H1 (cell line): ENCODE results near the gene ERICH6. TPM values are rescaled to one million over a fixed set of nuclear protein-coding genes. Genes with fewer than 3 reads are reported as not detected.

Experiments used
- CTCF ChIA-PET: fragments of 300-600 bp; sonication (Branson Sonifier 250); formaldehyde crosslinking; loops from one replicate; lab custom pipeline; 2021; ENCODE audit not compliant: partially characterized antibody; lab: Charles Lee
- POLR2A ChIA-PET: fragments of 300-600 bp; sonication (Branson Sonifier 250); formaldehyde crosslinking; loops from one replicate; lab custom pipeline; 2021; ENCODE audit warnings: inconsistent platforms; ENCODE audit not compliant: partially characterized antibody; lab: Charles Lee
- DNase-seq, 2 experiments: peaks; one replicate each; pipeline versions ENCODE4 v3.0.0 to v3.0.0-alpha.2; 2010 to 2022; ENCODE audit warnings: low spot score in 2 of 2, low read depth in 1 of 2, mixed read lengths in 1 of 2
- FAIRE-seq: peaks from 2 replicates; lab custom pipeline; 2011; peaks lifted over from hg19 to GRCh38; lab: Jason Lieb, UNC
- H2AFZ ChIP-seq: 2 replicates; pipeline ENCODE4 v1.8.1; 2012; ENCODE audit warnings: low read length, inconsistent platforms
- H2AK5ac ChIP-seq: 2 replicates; pipeline ENCODE4 v1.6.1; 2013; ENCODE audit warnings: low read depth, low read length
- H2BK120ac ChIP-seq: replicated peaks from 2 replicates; pipeline ENCODE3; 2013; ENCODE audit warnings: low read depth, low read length, inconsistent platforms
- H2BK12ac ChIP-seq: 2 replicates; pipeline ENCODE4 v1.6.1; 2013; ENCODE audit warnings: low read depth, low read length
- H2BK15ac ChIP-seq: 2 replicates; pipeline ENCODE4 v1.6.1; 2013; ENCODE audit warnings: low read length
- H2BK20ac ChIP-seq: 2 replicates; pipeline ENCODE4 v1.6.1; 2013; ENCODE audit warnings: low read length
- H2BK5ac ChIP-seq: 2 replicates; pipeline ENCODE4 v1.6.1; 2013; ENCODE audit warnings: low read depth, low read length
- H3K14ac ChIP-seq: 2 replicates; pipeline ENCODE4 v1.6.1; 2013; ENCODE audit warnings: inconsistent platforms; ENCODE audit not compliant: insufficient read length
- H3K18ac ChIP-seq: 2 replicates; pipeline ENCODE4 v1.6.1; 2013; ENCODE audit warnings: low read length; ENCODE audit errors: extremely low read depth
- H3K23ac ChIP-seq: 2 replicates; pipeline ENCODE4 v1.6.1; 2013; ENCODE audit warnings: inconsistent platforms; ENCODE audit not compliant: insufficient read length
- H3K23me2 ChIP-seq: 2 replicates; pipeline ENCODE4 v1.6.1; 2013; ENCODE audit warnings: low read depth, low read length
- H3K27ac ChIP-seq: 2 replicates; pipeline ENCODE4 v1.6.1; 2011; ENCODE audit warnings: low read depth, low read length, inconsistent platforms
- H3K27me3 ChIP-seq, 4 experiments: replicated peaks in 1 of 4; 1 replicate in 1 of 4; 2 replicates in 3 of 4; pipeline versions ENCODE4 v1.6.1 to v1.8.1; 2011 to 2013; ENCODE audit warnings: low read length in 3 of 4, mild to moderate bottlenecking in 3 of 4, inconsistent platforms in 2 of 4, mixed read lengths in 2 of 4, moderate library complexity in 1 of 4; ENCODE audit not compliant: control insufficient read depth in 3 of 4, insufficient read depth in 3 of 4; ENCODE audit errors: extremely low read depth in 1 of 4
- H3K36me3 ChIP-seq, 4 experiments: 2 replicates each; pipeline versions ENCODE4 v1.6.1 to v1.8.1; 2011 to 2013; ENCODE audit warnings: mild to moderate bottlenecking in 4 of 4, low read length in 3 of 4, moderate library complexity in 2 of 4, control low read depth in 1 of 4, inconsistent platforms in 1 of 4; ENCODE audit not compliant: insufficient read depth in 4 of 4, control insufficient read depth in 2 of 4
- H3K4ac ChIP-seq: replicated peaks from 2 replicates; pipeline ENCODE3; 2013; ENCODE audit warnings: low read length, low read depth, mixed read lengths, inconsistent platforms; ENCODE audit not compliant: insufficient read length
- H3K4me1 ChIP-seq, 4 experiments: replicated peaks in 1 of 4; 1 replicate in 1 of 4; 2 replicates in 3 of 4; pipeline versions ENCODE4 v1.6.1 to v1.8.1; 2011 to 2013; ENCODE audit warnings: low read length in 3 of 4, inconsistent platforms in 2 of 4, mixed read lengths in 1 of 4; ENCODE audit not compliant: insufficient read depth in 4 of 4, control insufficient read depth in 3 of 4
- H3K4me2 ChIP-seq, 2 experiments: 2 replicates each; pipeline versions ENCODE4 v1.6.1 to v1.8.1; 2011 to 2013; ENCODE audit warnings: low read depth in 2 of 2, low read length in 2 of 2, control low read depth in 1 of 2, inconsistent platforms in 1 of 2, mild to moderate bottlenecking in 1 of 2; ENCODE audit not compliant: insufficient read depth in 1 of 2
- H3K4me3 ChIP-seq, 4 experiments: fragments of 200-600, 300-600 bp in 1 of 4; sonication (generic), shearing (Covaris generic), sonication (Bioruptor Twin) in 1 of 4; 2 replicates each; pipeline versions ENCODE4 v1.5.1 to v1.8.1; 2011 to 2016; ENCODE audit warnings: low read length in 4 of 4, low read depth in 3 of 4, control low read depth in 2 of 4, inconsistent platforms in 2 of 4, mild to moderate bottlenecking in 2 of 4, mixed read lengths in 1 of 4, moderate library complexity in 1 of 4; ENCODE audit not compliant: insufficient read depth in 2 of 4; ENCODE audit errors: extremely low read depth in 1 of 4
- H3K56ac ChIP-seq: replicated peaks from 2 replicates; pipeline ENCODE3; 2013; ENCODE audit warnings: low read depth, mild to moderate bottlenecking, mixed read lengths, low read length, inconsistent platforms; ENCODE audit not compliant: insufficient read length
- H3K79me1 ChIP-seq: 2 replicates; pipeline ENCODE4 v1.6.1; 2013; ENCODE audit warnings: low read depth, low read length, control low read depth
- H3K79me2 ChIP-seq, 2 experiments: 2 replicates each; pipeline versions ENCODE4 v1.6.1 to v1.8.1; 2012 to 2013; ENCODE audit warnings: low read length in 2 of 2, mild to moderate bottlenecking in 2 of 2, inconsistent platforms in 1 of 2; ENCODE audit not compliant: insufficient read depth in 2 of 2, control insufficient read depth in 1 of 2
- H3K9ac ChIP-seq, 4 experiments: replicated peaks in 1 of 4; 1 replicate in 1 of 4; 2 replicates in 3 of 4; pipeline versions ENCODE4 v1.6.1 to v1.8.1; 2011 to 2013; ENCODE audit warnings: low read depth in 3 of 4, low read length in 3 of 4, control low read depth in 2 of 4, mild to moderate bottlenecking in 2 of 4, moderate library complexity in 2 of 4, inconsistent platforms in 1 of 4; ENCODE audit errors: extremely low read depth in 1 of 4
- H3K9me3 ChIP-seq, 2 experiments: 2 replicates each; pipeline versions ENCODE4 v1.6.1 to v1.8.1; 2012 to 2013; ENCODE audit warnings: mild to moderate bottlenecking in 2 of 2, moderate library complexity in 2 of 2, control low read depth in 1 of 2, inconsistent platforms in 1 of 2, low read depth in 1 of 2, low read length in 1 of 2, mixed read lengths in 1 of 2; ENCODE audit not compliant: insufficient read depth in 2 of 2
- H4K20me1 ChIP-seq, 2 experiments: replicated peaks in 1 of 2; 2 replicates each; pipeline versions ENCODE3 to v1.8.1; 2011 to 2013; ENCODE audit warnings: inconsistent platforms in 2 of 2, low read length in 2 of 2, mild to moderate bottlenecking in 1 of 2; ENCODE audit not compliant: insufficient read depth in 2 of 2, control insufficient read depth in 1 of 2
- H4K5ac ChIP-seq: 2 replicates; pipeline ENCODE4 v1.6.1; 2013; ENCODE audit warnings: low read length, low read depth, mixed read lengths, inconsistent platforms; ENCODE audit not compliant: insufficient read length
- H4K8ac ChIP-seq: 2 replicates; pipeline ENCODE4 v1.8.0; 2013; ENCODE audit warnings: mild to moderate bottlenecking, moderate library complexity, low read length, inconsistent platforms; ENCODE audit not compliant: insufficient read depth; ENCODE audit errors: extremely low read depth
- H4K91ac ChIP-seq: replicated peaks from 2 replicates; pipeline ENCODE3; 2013; ENCODE audit warnings: low read length, mixed read lengths, inconsistent platforms; ENCODE audit not compliant: insufficient read length
- BACH1 ChIP-seq: IDR thresholded peaks from 2 replicates; pipeline ENCODE4 v1.6.1; 2012; ENCODE audit warnings: low read length, improper control_type of control experiment
- KDM1A ChIP-seq: fragments of 200-600, 300-600 bp; sonication (generic); IDR thresholded peaks from 2 replicates; pipeline ENCODE4 v1.7.1; 2016; ENCODE audit warnings: mild to moderate bottlenecking, low read length, borderline replicate concordance
- KDM4A ChIP-seq: IDR thresholded peaks from one replicate; pipeline ENCODE4 v1.7.1; 2012; ENCODE audit warnings: low read depth, mild to moderate bottlenecking, moderate library complexity, low read length, inconsistent platforms; ENCODE audit not compliant: severe bottlenecking
- KDM5A ChIP-seq: fragments of 200-600 bp; IDR thresholded peaks from 2 replicates; pipeline ENCODE4 v1.7.1; 2012; ENCODE audit warnings: mild to moderate bottlenecking, low read length, inconsistent platforms, mixed read lengths
- NRF1 ChIP-seq: IDR thresholded peaks from 2 replicates; pipeline ENCODE4 v1.6.1; 2011; ENCODE audit warnings: mild to moderate bottlenecking, low read depth, low read length, improper control_type of control experiment
- POLR2AphosphoS5 ChIP-seq: IDR thresholded peaks from 2 replicates; pipeline ENCODE4 v1.6.1; 2011; ENCODE audit warnings: low read depth, low read length
- SP4 ChIP-seq: IDR thresholded peaks from 2 replicates; pipeline ENCODE4 v1.6.1; 2012; ENCODE audit warnings: low read length, inconsistent platforms
- YY1 ChIP-seq: IDR thresholded peaks from 2 replicates; pipeline ENCODE4 v1.6.1; 2011; ENCODE audit warnings: low read depth, mild to moderate bottlenecking, low read length
- WGBS, 2 experiments: shearing (Covaris generic) in 1 of 2; methylation state at CpG; one replicate each; pipeline versions ENCODE4 v1.1.6 to v1.1.7; 2013 to 2015; ENCODE audit warnings: low lambda C conversion rate in 2 of 2, mixed read lengths in 2 of 2, inconsistent platforms in 1 of 2, low coverage in 1 of 2, missing lambda C conversion rate in 1 of 2; ENCODE audit not compliant: insufficient replicate concordance in 2 of 2, insufficient coverage in 1 of 2, insufficient read length in 1 of 2; ENCODE audit errors: extremely low coverage in 1 of 2, missing lambda C conversion rate in 1 of 2; 5-methylcytosine and 5-hydroxymethylcytosine counted together
- polyA plus RNA-seq, 7 experiments: library from polyadenylated mRNA; depleted of rRNA in 3 of 7; stranded (reverse) in 5 of 7; unstranded in 2 of 7; fragments of >200 nt in 5 of 7; fragments of 200-250 nt in 2 of 7; gene quantifications; 1 replicate in 5 of 7; 2 replicates in 1 of 7; 4 replicates in 1 of 7; pipeline versions ENCODE4 v1.2.1 to v1.2.3, GENCODE V29; 2011 to 2013; ENCODE audit warnings: missing spikeins in 2 of 7, mixed read lengths in 2 of 7
- total RNA-seq: library from RNA; stranded (reverse); fragmentation: NEBNext Ultra II Directional; extraction: Animal tissue kit (Norgen Biotek cat#: 25700); gene quantifications from 2 replicates; pipeline ENCODE4 v1.2.1, GENCODE V29; 2021

The ERICH6 gene
- total and polyA plus RNA-seq, 2 of the 8 experiments (the other 6 are each of a cell fraction or from before 2014, with no cell fraction given) = not detected

- no peak overlapping the region for H3K4me3 ChIP-seq
- H2BK5ac ChIP-seq = no peak overlapping the region
- H3K4ac ChIP-seq = no peak overlapping the region
- ChIA-PET POLR2A (interaction anchor here (0.8 kb wide), 1 partner anchor 37 kb away, joined by 3 read pairs; no protein-coding TSS in a partner anchor), CTCF (interaction anchor here (0.6 to 2.2 kb wide), 14 partner anchors 12 to 648 kb away, joined by 3 to 6 read pairs (median 3); no protein-coding TSS in a partner anchor)
- no peak overlapping the region for H4K91ac ChIP-seq
- H3K79me1 ChIP-seq = no peaks in the 10 kb centered on the region
- H2BK120ac ChIP-seq = no peak overlapping the region
- no peaks in the 10 kb centered on the region for H3K27me3 ChIP-seq
- no peak overlapping the region for H4K5ac ChIP-seq
- H4K8ac ChIP-seq = no peak overlapping the region; the same call in 1 of the 2 replicates
- FAIRE-seq (no peak), DNase-seq (no peak)
- H2AK5ac ChIP-seq = no peak overlapping the region
- H4K20me1 ChIP-seq = no peaks in the 10 kb centered on the region
- no peaks in the 10 kb centered on the region for H3K4me1 ChIP-seq
- H3K27ac ChIP-seq = no peak overlapping the region
- no peak overlapping the region for H3K9ac ChIP-seq
- H3K79me2 ChIP-seq = no peaks in the 10 kb centered on the region
- no peak overlapping the region for H2BK15ac ChIP-seq
- 91% methylated on average over 6 of the region's 6 CpGs; no CpG with 5 or more reads in 1 of the 2 experiments for WGBS, 2 experiments
- no peak overlapping the region for H3K23ac ChIP-seq
- no peak overlapping the region for H2BK20ac ChIP-seq
- no peaks in the 10 kb centered on the region for H3K36me3 ChIP-seq
- no peak overlapping the region for H3K56ac ChIP-seq
- no peaks in the 10 kb centered on the region for H3K9me3 ChIP-seq
- no peaks in the 10 kb centered on the region for H3K23me2 ChIP-seq
- H2AFZ ChIP-seq = no peak overlapping the region
- H3K4me2 ChIP-seq = no peak overlapping the region
- no peak overlapping the region for H3K14ac ChIP-seq
- TF ChIP-seq KDM5A (no peak), POLR2AphosphoS5 (no peak), SP4 (no peak), BACH1 (no peak), KDM1A (no peak), YY1 (no peak), NRF1 (no peak), KDM4A (no peak)
- H3K18ac ChIP-seq = no peak overlapping the region; the same call in 1 of the 2 replicates
- no peak overlapping the region for H2BK12ac ChIP-seq
Measured at GRCh38 chr3:150723946-150724345, 20.2 kb upstream of the ERICH6 start.
